ENCODE results near the gene FGD3. TPM values are rescaled to one million over a fixed set of nuclear protein-coding genes. Genes with fewer than 3 reads are reported as not detected.

Gene FGD3
- total RNA-seq, 2 experiments from 2014 or later = 41.5 to 42.9 TPM

- Mint-ChIP-seq H3K27ac (no peak overlapping the region), H3K36me3 (no peaks in the 10 kb centered on the region), H3K4me1 (peaks cover 20% of the 10 kb centered on the region), H3K27me3 (no peaks in the 10 kb centered on the region), H3K4me3 (no peak overlapping the region), H3K9me3 (no peaks in the 10 kb centered on the region)
- peak; percentile 33 for DNase-seq
Observed at GRCh38 chr9:93052791-93053540, 105.6 kb downstream of the FGD3 start.

- no peak for DNase-seq
- Mint-ChIP-seq H3K36me3 (no peaks in the 10 kb centered on the region), H3K4me1 (peaks cover 20% of the 10 kb centered on the region), H3K4me3 (no peak overlapping the region), H3K27ac (no peak overlapping the region), H3K9me3 (no peaks in the 10 kb centered on the region), H3K27me3 (no peaks in the 10 kb centered on the region)
Observed at GRCh38 chr9:93053781-93054331, 106.5 kb downstream of the FGD3 start.

- Mint-ChIP-seq H3K4me1 (peaks cover 22% of the 10 kb centered on the region), H3K9me3 (no peaks in the 10 kb centered on the region), H3K4me3 (no peak overlapping the region), H3K36me3 (no peaks in the 10 kb centered on the region), H3K27ac (no peak overlapping the region), H3K27me3 (no peaks in the 10 kb centered on the region)
- no peak for DNase-seq
Observed at GRCh38 chr9:93054758-93055704, 107.7 kb downstream of the FGD3 start.

GRCh38 chr9:93057042-93057702, 109.8 kb downstream of the FGD3 start:
- peaks cover 43% of the 10 kb centered on the region for H3K4me1 Mint-ChIP-seq
- no peak for DNase-seq
- no peak overlapping the region for H3K4me3 Mint-ChIP-seq
- H3K36me3 Mint-ChIP-seq = peaks cover 9% of the 10 kb centered on the region
- no peaks in the 10 kb centered on the region for H3K9me3 Mint-ChIP-seq
- H3K27ac Mint-ChIP-seq = peak overlapping the region; percentile 11
- H3K27me3 Mint-ChIP-seq = no peaks in the 10 kb centered on the region

GRCh38 chr9:93057703-93058354, 110.5 kb downstream of the FGD3 start:
- peak overlapping the region; percentile 82 for H3K27ac Mint-ChIP-seq

GRCh38 chr9:93058355-93059010, 111.2 kb downstream of the FGD3 start, which contains the start of gene SUSD3:
TSS of gene SUSD3 (plus strand) at chr9:93058701. CDS start at chr9:93058743, 42 bp downstream.
- DNase-seq = peak; percentile 68
- Mint-ChIP-seq H3K4me1 (peaks cover 48% of the 10 kb centered on the region), H3K9me3 (no peaks in the 10 kb centered on the region), H3K36me3 (peaks cover 9% of the 10 kb centered on the region), H3K4me3 (peak within 1 kb of the TSS; percentile 89), H3K27me3 (no peaks in the 10 kb centered on the region), H3K27ac (peak within 1 kb of the TSS; percentile 95)

More at GRCh38 chr9:93057703-93058354, 110.5 kb downstream of the FGD3 start:
- DNase-seq = peak; percentile 32
- Mint-ChIP-seq H3K4me1 (peaks cover 49% of the 10 kb centered on the region), H3K4me3 (peak overlapping the region; percentile 55), H3K9me3 (no peaks in the 10 kb centered on the region), H3K36me3 (peaks cover 9% of the 10 kb centered on the region), H3K27me3 (no peaks in the 10 kb centered on the region)

- Mint-ChIP-seq H3K4me1 (peaks cover 48% of the 10 kb centered on the region), H3K9me3 (no peaks in the 10 kb centered on the region), H3K27me3 (no peaks in the 10 kb centered on the region), H3K36me3 (peaks cover 12% of the 10 kb centered on the region), H3K27ac (peak overlapping the region; percentile 95), H3K4me3 (peak overlapping the region; percentile 89)
- peak; percentile 41 for DNase-seq
Observed at GRCh38 chr9:93059011-93059714, 111.8 kb downstream of the FGD3 start.

GRCh38 chr9:93059715-93060578, 112.6 kb downstream of the FGD3 start:
- H3K9me3 Mint-ChIP-seq = no peaks in the 10 kb centered on the region
- H3K4me1 Mint-ChIP-seq = peaks cover 55% of the 10 kb centered on the region
- H3K27ac Mint-ChIP-seq = peak overlapping the region; percentile 95
- DNase-seq = no peak
- H3K4me3 Mint-ChIP-seq = peak overlapping the region; percentile 89
- no peaks in the 10 kb centered on the region for H3K27me3 Mint-ChIP-seq
- H3K36me3 Mint-ChIP-seq = peaks cover 17% of the 10 kb centered on the region

- DNase-seq = peak; percentile 25
- Mint-ChIP-seq H3K27me3 (no peaks in the 10 kb centered on the region), H3K9me3 (no peaks in the 10 kb centered on the region), H3K4me1 (peaks cover 62% of the 10 kb centered on the region), H3K36me3 (peaks cover 23% of the 10 kb centered on the region), H3K27ac (peak overlapping the region; percentile 95), H3K4me3 (peak overlapping the region; percentile 89)
Observed at GRCh38 chr9:93060746-93061259, 113.5 kb downstream of the FGD3 start.

- H3K4me1 Mint-ChIP-seq = peaks cover 64% of the 10 kb centered on the region
- peak overlapping the region; percentile 95 for H3K27ac Mint-ChIP-seq
- H3K27me3 Mint-ChIP-seq = no peaks in the 10 kb centered on the region
- peak overlapping the region; percentile 89 for H3K4me3 Mint-ChIP-seq
- no peaks in the 10 kb centered on the region for H3K9me3 Mint-ChIP-seq
- peaks cover 25% of the 10 kb centered on the region for H3K36me3 Mint-ChIP-seq
- DNase-seq = no peak
Observed at GRCh38 chr9:93061260-93061751, 114.0 kb downstream of the FGD3 start.

- H3K9me3 Mint-ChIP-seq = peaks cover 1% of the 10 kb centered on the region
- peak; percentile 48 for DNase-seq
- H3K27me3 Mint-ChIP-seq = no peaks in the 10 kb centered on the region
- peak overlapping the region; percentile 95 for H3K27ac Mint-ChIP-seq
- peak overlapping the region; percentile 89 for H3K4me3 Mint-ChIP-seq
- peaks cover 29% of the 10 kb centered on the region for H3K36me3 Mint-ChIP-seq
- peaks cover 70% of the 10 kb centered on the region for H3K4me1 Mint-ChIP-seq
Observed at GRCh38 chr9:93061791-93062763, 114.8 kb downstream of the FGD3 start.

Measured in activated naive CD8-positive, alpha-beta T cell treated with anti-CD3 and anti-CD28 coated beads for 36 hours (primary cell).